HS-27A (cell line): ENCODE results near the gene FAM120A.

Source experiments
- DNase-seq: peaks from one replicate; pipeline ENCODE4 v3.0.0-alpha.2; 2012; ENCODE audit warnings: low read depth, missing footprints

Gene FAM120A

DNA sequence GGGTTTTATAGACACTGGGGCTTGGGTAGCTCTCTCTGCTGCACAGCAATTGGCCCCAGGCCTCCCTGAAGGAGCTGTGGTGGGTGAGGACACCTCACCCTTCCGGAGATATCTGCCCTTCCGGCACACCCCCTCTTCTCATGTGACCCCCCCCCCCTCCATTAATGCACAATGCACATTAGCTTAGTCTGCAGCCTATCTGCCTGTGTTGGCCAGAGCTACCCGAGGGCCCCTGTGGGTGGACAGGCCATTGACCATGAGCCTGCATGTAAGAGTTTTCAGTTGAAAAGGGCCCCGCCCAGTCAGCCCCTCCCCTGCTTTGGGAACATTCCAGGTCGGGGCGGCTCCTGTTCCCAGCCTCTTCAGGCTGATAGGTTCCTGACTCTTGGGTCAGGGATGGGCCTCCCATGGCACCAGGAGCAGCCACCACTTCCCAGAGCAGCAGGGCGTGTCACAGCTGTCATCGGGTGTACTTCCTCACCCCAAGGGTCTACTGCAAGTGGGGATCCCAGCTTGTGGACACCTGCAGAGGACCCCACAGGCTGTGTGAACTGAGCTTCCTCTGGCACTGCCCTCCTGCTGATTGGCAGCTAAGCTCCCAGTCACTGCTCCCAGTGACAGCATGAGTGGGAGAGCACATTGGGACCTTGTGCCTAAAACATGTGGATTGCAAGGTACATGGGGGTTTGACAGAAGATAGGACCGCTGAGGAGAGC is 142.7 kb downstream of the FAM120A start:
- DNase-seq, result no peak

DNA sequence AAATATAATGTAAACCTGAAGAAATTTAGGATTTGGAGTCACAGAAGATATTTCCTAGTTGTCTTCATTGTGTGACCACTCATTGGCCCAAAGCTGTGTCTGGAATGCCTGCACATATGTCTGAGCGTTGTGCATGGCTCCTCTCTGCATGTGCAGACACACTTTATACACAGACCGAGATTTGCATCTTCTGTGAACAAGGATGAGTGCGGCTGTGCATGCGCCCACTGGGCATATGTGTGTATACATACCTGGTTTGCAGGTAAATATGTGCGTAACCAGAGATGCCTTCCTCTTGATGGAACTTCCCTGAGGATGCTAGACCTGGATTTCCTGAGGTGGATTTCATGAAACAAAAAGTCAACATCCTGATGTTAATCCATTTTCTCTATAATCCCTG is 144.0 kb downstream of the FAM120A start:
- no peak for DNase-seq

- DNase-seq, result no peak
Observed at GRCh38 chr9:93595861-93596365, 144.4 kb downstream of the FAM120A start.

- DNase-seq, result no peak
Observed at GRCh38 chr9:93596399-93596798, 144.9 kb downstream of the FAM120A start.

DNA sequence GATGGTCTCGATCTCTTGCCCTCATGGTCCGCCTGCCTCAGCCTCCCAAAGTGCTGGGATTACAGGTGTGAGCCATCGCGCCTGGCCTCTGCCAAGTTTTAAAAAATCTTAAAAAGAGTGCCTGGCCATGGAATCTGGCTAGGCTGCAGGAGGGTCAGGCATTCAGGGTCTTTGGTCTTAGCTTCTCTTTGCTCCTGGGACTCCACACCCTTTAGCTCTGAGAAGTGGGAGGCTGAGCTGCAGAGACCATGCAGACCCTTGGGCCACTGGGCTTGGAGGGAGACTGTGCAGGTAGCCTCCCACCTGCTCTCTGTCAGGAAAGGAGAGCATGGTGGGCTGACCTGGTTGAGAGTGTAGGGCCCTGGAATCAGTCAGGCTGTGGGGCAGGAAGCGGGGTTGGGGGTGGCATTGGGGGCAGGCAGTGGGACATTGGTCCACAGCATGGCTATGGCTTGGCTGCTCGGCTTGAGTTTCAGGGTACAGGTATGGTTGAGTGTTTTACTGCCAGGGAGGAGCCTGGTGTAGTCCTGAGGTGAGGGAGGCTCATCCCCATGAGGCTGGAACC is 145.7 kb downstream of the FAM120A start:
- DNase-seq, result no peak

- DNase-seq, result no peak
Observed at GRCh38 chr9:93597871-93598646, 146.6 kb downstream of the FAM120A start.

GRCh38 chr9:93598647-93599241 is 147.3 kb downstream of the FAM120A start:
- DNase-seq, result no peak

DNA sequence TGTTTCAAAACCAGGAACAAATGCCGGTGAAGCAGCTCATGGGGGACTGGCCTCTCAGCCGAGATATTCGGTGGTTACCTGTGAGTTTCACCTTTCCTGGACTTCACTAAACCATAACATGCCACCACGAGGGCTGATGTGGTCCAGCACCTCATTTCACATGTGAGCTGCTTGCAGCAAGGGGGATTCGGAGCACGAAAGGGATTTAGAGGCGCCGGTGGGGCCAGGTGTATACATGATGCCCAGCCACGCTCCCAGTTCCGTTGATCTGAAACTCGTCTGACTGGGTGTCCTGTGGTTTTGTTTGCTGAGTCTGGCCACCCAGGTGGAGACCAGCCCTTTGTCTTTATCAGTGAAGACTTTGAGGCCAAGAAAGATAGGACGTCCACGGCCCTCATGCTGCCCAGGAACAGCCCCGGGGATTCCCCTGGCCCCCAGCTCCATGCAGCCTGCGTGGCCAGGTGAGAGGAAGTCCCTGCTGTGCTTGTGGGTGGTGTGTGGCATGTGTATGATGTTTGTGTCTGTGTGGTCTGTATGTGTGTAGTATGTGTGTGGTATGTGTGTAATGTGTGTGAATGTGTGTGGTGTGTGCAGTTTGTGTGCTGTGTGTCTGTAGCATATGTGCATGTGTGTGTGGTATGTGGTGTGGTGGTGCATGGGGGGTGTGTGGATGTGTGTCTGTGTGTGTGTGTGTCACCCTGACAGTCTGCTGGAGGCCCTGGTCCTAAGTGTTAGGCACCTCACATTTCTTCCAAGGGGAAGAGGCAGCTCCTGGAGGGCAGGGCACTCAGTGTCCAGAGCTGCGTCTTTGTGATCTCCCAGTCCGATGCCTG is 148.3 kb downstream of the FAM120A start:
- no peak for DNase-seq

DNA sequence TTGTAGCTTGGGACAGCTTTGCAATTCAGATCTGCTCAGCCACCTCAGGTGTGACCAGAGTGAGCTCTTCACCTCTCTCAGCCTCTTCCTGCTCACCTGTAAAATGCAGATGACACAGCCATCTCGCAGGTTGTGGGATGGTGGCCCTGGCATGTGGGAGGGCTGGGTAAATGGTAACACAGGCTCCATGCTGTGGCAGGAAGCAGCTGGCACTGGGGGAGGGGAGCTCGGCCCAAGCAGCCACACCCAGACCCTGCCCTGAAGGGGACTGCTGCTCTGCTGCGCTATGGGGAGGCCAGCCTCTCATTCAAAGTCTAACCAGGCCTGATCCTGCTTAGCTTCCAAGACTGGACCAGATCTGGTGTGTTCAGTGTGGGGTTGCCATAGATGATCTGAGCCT is 149.0 kb downstream of the FAM120A start:
- no peak for DNase-seq

- DNase-seq, result no peak
Observed at GRCh38 chr9:93601063-93601462, 149.6 kb downstream of the FAM120A start.

DNA sequence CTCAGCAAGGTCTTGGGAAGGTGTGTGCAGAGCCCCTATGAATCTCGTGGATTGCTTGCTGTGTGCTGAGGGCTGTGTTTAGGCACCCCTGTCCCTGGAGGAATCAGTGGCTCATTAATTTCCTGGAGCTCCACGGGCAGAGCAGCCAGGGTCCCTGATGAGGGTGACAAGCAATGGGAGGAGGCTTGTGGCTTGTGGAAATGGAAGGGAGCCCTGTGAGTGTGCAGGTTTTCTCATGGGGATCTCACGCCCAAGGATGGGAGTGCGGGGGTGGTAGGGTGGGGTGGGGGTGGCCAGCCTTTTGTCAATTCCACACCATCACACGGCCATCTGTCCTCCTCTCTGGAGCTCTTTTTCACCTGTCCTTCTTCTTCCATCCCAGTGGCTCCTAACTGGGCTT is 150.2 kb downstream of the FAM120A start:
- no peak for DNase-seq

DNA sequence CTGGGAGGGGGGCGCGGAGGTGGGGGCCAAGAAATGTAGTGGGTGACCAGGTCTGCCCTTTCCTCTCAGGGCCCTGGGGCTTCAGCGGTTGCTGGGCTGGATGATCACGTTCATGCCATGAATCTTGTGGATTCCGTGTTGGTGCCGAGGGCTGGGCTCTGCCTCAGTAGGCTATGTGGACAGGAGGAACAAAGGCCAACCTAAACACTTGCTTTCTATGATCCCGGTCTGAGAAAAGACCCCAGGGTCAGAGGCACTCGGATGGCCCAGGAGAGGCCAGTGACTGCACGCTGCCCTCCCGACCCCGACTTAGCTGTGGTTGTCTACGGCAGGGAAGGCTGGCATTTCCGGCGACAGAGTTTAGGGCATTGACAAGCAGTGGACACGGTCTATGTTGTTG is 151.5 kb downstream of the FAM120A start:
- DNase-seq, result no peak

- no peak for DNase-seq
Observed at GRCh38 chr9:93603906-93604326, 152.4 kb downstream of the FAM120A start.

DNA sequence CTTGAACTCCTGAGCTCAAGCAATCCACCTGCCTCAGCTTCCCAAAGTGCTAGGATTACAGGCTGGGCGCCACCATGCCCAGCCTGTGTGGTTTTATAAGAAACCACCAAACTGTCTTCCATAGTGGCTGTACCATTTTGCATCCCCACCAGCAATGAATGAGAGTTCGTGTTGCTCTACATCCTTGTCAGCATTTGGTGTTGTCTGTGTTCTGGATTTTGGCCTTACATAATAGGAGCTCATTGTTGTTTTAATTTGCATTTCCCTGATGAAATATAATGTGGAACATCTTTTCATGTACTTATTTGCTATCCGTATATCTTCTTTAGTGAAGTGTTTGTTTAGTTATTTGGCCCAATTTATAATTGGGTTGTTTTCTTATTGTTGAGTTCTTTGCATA is 154.7 kb downstream of the FAM120A start:
- DNase-seq, result no peak

- no peak for DNase-seq
Observed at GRCh38 chr9:93610206-93610605, 158.7 kb downstream of the FAM120A start.

DNA sequence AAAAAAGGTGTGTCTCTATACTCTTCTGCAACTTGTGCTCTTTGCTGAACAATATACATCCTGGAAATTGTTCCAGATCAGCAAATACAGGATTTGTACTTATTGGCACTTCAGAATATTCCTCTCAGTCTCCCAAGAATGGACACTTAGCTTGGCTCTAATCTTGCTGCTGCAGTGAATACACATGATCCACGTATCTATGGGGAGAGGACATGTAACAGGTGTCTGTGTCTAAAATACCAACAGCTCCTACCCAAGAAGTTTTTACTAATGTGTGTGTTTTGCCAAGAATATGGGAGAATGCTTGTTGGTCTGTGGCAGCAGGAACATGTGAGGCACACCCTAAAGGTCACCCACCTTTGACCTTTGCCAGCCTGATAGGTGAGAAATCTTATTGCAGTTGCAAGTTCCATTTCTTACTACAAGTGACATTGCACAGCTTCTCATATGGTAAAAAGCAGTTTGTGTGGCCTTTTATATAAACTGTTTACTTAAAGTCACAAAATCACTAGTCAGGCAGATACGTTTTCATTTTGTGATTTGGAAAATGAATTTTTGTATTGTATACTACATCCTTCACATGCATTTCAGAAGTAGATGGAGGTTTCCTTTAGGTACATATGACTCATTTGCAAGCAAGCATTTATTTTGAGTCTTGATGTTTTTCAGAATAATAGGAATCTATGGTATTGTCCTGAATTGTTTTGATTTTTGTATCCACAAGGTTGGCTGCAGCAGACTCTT is 160.7 kb downstream of the FAM120A start:
- DNase-seq, result no peak

DNA sequence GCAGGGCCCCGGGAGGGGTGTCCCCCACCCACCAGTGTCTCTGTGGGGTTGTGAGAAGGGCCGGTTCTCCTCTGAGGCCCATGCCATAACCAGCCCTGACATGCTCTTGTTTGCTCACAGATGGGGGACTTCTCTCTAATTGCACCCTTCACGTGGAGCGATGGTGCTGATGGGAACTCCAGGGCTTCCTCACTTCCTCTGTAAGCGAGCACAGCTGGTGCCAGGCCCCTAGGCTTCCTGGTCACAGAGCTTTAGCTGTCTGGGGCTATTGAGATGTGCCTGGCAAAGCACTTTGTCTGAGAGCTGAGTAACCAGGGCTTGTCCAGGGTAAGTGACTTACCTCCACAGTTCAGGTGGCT is 161.3 kb downstream of the FAM120A start:
- no peak for DNase-seq

- no peak for DNase-seq
Observed at GRCh38 chr9:93613174-93613573, 161.7 kb downstream of the FAM120A start.

DNA sequence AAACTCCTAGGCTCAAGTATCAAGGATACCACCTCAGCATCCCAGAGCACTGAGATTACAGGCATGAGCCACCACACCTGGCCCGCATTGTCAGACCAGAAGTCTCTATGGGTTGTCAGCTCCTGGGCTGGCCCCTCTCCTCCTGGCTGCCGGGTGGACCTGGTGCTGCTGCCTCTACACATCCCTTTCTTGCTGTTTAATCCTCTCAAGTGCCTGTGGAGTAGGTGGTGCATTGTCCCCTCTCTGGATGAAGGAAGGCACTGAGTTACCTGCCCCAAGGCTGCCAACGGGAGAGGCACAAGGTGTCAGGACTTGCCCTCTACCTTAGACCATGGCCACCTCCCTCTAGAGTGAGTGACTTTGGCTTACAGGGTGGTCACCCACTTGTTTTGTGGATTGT is 162.3 kb downstream of the FAM120A start:
- no peak for DNase-seq

GRCh38 chr9:93614830-93615468 is 163.5 kb downstream of the FAM120A start:
- no peak for DNase-seq
